Activated gamma-delta T cell treated with anti-CD3 and anti-CD28 coated beads, Interleukin-2, amount 50 U/mL, for 16 hours (primary cell): ENCODE data around the gene IDH3A.

Experiments
- DNase-seq: peaks from one replicate; pipeline ENCODE4 v3.0.0-alpha.2; 2020; ENCODE audit warnings: low read depth

IDH3A gene

GRCh38 chr15:78204351-78205309 lies 55.5 kb downstream of the IDH3A start:
- DNase-seq = no peak

DNA sequence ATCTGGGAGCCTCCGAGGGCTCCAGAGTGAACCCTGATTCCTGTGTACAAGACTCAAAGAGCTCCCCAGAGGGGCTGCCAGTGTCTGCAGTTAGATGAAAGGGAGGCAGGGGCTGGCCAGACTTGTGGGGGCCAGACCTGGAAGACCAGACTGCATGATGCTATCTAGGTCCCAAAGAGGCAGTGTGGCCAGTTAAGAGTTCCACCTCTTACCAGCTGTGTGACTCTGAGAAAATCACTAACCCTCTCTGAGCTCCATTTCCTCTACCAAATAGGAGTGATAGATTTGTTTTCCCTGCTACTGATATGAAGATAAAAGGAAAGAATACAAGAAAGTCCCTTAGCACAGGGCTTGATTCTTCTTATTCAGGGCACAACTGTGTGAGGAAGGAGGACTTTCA lies 56.2 kb downstream of the IDH3A start:
- no peak for DNase-seq

DNA sequence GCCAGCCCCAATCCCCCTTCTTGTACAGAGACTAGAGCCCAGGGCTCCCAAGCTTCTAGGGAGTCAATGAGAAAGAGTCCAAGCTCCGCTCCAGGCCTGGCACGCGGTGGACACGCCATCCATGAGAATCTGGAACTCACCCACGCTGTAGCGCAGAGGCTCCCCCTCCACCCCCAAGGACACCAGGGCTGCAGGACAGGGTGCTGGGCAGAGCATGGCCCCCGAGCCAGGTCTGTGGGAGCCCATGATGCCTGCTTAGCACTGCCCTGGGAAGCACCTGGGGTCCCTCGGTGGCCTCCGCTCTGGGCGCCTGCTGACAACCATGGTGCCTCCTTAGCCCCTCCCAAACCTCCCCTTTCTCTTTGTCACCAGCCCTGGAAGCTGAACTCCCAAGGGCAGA lies 56.7 kb downstream of the IDH3A start:
- no peak for DNase-seq

DNA sequence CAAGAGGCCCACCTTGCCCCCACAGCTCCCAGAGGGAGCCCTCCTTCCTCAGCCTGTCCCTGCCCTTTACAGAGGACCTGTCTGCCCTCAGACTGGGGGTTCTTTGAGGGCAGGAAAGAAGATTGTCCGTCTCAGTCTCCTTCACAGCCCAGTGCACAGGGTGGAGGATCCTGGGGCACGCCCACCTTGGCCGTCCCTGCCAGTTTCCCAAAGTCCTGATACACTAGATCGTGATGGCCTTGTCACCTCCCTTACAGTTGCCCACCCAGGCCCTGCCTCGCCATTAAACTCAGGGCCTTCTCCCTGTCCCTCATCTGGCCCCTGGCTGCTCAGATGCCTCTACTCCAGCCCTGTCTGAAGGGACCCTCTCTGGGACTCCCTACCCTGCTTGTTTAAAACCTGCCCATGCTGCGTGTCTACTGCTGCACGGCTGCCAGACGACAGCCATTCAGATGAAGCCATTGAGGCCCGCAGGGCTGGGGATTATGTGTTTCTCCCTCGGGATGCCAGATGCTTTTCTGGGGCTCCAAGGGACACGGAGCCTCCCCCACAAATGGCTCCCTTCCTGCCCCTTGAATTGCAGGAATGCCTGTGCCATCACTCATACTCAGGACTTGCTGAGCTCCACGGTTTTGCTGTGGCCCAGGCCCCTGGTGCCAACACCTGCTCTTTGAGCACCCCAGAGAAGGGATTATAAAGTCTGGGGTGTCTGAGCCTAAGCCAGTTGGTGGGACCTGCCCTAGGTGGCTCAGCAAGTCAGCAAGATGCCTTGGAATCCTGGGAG lies 57.4 kb downstream of the IDH3A start:
- DNase-seq = no peak

- DNase-seq = no peak
These were observed 57.9 kb downstream of the IDH3A start for GRCh38 chr15:78207110-78207458.

DNA sequence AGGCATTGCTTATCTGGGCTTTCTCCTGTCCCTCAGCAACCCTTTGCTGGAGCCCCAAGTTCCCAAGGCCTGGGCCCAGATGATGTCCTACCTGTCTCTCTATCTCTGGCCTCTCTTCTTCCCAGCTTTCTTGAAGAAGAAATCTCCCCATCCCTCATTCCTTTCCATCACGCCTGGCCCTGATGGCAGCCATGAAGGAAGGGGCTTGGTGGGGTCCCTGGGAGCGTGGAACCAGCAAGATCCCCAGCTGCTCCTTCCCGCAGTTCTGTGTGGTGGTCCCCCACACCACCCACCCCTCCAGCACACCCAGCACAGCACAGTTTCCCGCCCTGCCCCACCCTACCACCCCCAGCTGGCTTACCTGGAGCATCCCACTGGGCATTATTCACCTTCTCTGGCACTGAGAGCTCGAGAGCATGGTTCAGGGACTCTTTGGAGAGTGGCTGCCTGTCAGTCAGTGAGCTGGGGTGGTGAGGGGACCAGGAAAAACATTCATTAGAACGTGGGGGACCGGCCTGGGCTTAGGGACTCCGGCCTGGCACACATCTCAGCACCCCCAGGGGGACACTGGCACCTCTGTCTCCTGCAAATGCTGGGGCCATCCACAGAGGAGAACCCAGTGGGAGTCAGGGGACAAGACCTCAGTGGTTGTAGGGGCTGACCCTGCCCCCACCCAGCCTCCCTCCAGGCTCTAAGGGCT lies 58.6 kb downstream of the IDH3A start:
- DNase-seq = no peak

- no peak for DNase-seq
These were observed 59.2 kb downstream of the IDH3A start for GRCh38 chr15:78208341-78208844.

GRCh38 chr15:78208887-78209645 lies 59.9 kb downstream of the IDH3A start:
- DNase-seq = no peak

- DNase-seq = no peak
These were observed 60.6 kb downstream of the IDH3A start for GRCh38 chr15:78209646-78210348.

- no peak for DNase-seq
These were observed 61.2 kb downstream of the IDH3A start for GRCh38 chr15:78210349-78210717.

- no peak for DNase-seq
These were observed 62.2 kb downstream of the IDH3A start for GRCh38 chr15:78211189-78211921.

DNA sequence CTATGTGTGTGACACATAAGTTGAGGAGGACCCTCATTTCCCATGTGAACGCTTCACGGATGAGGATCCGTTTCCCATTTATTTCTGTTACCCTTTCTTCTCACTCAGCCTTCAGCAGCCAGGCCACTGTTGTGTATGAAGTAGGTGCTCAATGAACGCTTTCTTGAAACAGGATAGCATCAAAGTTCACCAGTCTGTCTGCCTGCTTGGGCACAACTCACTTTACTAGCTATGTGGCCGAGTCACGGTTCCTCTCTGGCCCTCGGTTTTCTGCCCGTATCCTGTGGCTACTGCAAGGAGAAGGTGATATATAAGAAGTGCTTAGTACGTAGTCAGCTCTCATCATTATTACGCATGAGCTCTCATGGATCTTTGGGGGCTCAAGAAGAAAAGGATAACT lies 62.8 kb downstream of the IDH3A start:
- DNase-seq = no peak

GRCh38 chr15:78212546-78213424 lies 63.6 kb downstream of the IDH3A start:
- DNase-seq = no peak

GRCh38 chr15:78213425-78213750 lies 64.2 kb downstream of the IDH3A start:
- no peak for DNase-seq

GRCh38 chr15:78213956-78214355 lies 64.8 kb downstream of the IDH3A start:
- no peak for DNase-seq

DNA sequence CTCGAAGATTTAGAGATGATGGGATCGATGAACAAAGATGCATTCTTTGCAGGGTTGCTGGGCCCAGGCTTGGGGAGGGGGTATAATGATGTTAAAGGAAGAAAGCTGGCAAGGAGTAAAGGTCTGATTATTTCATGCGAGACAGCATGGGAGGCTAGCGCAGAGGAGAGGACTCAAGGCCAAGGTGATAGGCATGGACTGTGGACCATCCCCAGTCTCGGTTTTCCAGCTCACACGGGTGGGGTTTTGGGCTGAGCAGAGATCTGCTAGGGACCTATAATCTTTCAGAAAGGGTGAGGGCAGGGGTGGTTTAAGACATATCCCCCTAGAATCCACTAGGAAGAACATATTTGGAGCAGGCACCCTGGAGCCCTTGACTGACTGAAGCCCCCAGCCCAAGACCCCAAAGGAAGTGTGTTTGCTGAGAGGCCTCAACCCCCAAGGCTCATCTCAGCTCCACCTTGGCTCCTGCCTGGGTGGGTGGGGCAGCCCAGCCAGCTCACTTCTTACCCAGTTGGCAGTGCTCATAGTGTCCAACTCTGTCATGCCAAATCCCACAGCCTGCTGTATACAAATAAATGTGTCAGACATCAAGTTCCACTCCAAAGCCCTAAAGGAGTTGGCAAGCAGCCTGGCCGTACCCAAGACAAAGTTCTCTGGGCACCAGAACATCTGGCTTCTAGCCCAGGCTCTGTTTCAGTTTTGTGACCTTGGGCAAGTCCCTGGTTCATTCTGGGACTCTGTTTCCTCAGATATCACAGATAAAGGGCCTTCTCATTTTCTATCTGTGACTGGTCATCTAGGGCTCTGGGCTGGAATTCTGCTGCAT lies 67.3 kb downstream of the IDH3A start:
- DNase-seq = no peak

GRCh38 chr15:78220713-78221112 lies 71.6 kb downstream of the IDH3A start:
- no peak for DNase-seq
